GM12892 (cell line): Measurements from ENCODE around the gene ABCG5.

Source experiments
- POLR2A ChIP-seq: IDR thresholded peaks from 2 replicates; pipeline ENCODE4 v1.6.1; 2011; ENCODE audit warnings: low read depth, low read length, control low read depth
- POLR2AphosphoS5 ChIP-seq: IDR thresholded peaks from 2 replicates; pipeline ENCODE4 v1.6.1; 2011; ENCODE audit warnings: low read depth, low read length, control low read depth

DNA sequence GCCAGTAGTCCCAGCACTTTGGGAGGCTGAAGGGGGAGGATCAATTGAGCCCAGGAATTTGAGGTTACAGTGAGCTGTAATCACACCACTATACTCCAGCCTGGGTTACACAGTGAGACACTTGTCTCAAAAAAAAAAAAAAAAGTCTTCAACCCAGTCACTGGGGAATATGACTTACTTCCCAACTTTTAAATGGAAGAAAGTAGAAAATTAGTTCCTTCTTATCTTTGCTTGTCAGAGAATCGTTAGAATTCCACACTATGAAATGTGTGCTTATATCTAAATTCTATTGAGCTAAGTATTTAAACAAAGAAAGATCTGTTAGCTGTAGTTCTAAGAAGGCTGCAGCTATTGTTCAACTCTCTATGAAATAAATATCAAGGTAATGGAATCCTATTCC, 42.4 kb downstream of the ABCG5 start:
- TF ChIP-seq POLR2A: no peak
- TF ChIP-seq POLR2AphosphoS5: no peak
